ENCODE results near the gene TMEM147.

The TMEM147 gene

GRCh38 chr19:35524181-35524837, 21.1 kb upstream of the TMEM147 start:
- POLR2A ChIA-PET: interaction anchor here (0.5 kb wide), 1 partner anchor 14 kb away, joined by 3 read pairs; no protein-coding TSS in a partner anchor
- no peaks in the 10 kb centered on the region; a peak in 1 of 3 replicates for H3K36me3 ChIP-seq (ENCODE audit: control insufficient read depth in 2 of 2, insufficient read depth in 1 of 2, low read length in 2 of 2)
- H3K4me1 ChIP-seq (ENCODE audit: control insufficient read depth, insufficient read depth, low read length): 0 out of 2 replicates have a peak, but pooled peaks cover 3% of the 10 kb centered on the region
- TF ChIP-seq REST (tag by site-specific recombination; IDR thresholded peaks at IDR 0.05) (peak; percentile 88), OSR2 (tag by site-specific recombination; IDR thresholded peaks at IDR 0.05) (no peak), GLIS1 (tag by site-specific recombination; IDR thresholded peaks at IDR 0.05) (peak; percentile 21; the same call in 1 of the 2 replicates), GLI2 (tag by site-specific recombination; IDR thresholded peaks at IDR 0.05; ENCODE audit: borderline replicate concordance, low read depth) (no peak)
- no peak overlapping the region for H3K4me3 ChIP-seq (ENCODE audit: low read depth, low read length)
- H3K9me3 ChIP-seq (ENCODE audit: control insufficient read depth, insufficient read depth, low read depth, low read length): no peaks in the 10 kb centered on the region
- CTCF ChIA-PET: interaction anchor here (6.6 kb wide), 1 partner anchor 15 kb away, joined by 86 read pairs; no protein-coding TSS in a partner anchor
- no peak overlapping the region for H3K27ac ChIP-seq (ENCODE audit: extremely low read depth, low read depth, low read length)

DNA sequence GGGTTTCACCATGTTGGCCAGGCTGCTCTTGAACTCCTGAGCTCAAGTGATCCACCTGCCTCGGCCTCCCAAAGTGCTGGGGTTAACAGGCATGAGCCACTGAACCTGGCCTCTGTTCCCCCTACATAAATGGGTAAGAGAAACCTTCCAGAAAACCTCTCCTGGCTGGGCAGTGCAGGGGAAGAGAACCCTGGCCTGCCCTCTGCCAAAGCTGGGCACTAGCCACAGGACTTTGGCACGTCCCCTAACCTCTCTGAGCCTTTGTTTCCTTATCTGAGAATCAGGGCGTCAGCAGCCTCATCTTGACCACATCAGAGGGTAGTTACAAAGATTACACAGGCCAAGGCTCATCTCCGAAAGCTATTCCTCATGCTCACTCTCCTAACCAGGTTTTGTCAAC, 19.6 kb upstream of the TMEM147 start:
- Histone ChIP-seq H3K4me3 (ENCODE audit: low read depth, low read length) (no peak overlapping the region), H3K36me3 (ENCODE audit: control insufficient read depth in 2 of 2, insufficient read depth in 1 of 2, low read length in 2 of 2) (no peaks in the 10 kb centered on the region; a peak in 1 of 3 replicates), H3K4me1 (ENCODE audit: control insufficient read depth, insufficient read depth, low read length) (0 out of 2 replicates have a peak, but pooled peaks cover 3% of the 10 kb centered on the region), H3K9me3 (ENCODE audit: control insufficient read depth, insufficient read depth, low read depth, low read length) (no peaks in the 10 kb centered on the region), H3K27ac (ENCODE audit: extremely low read depth, low read depth, low read length) (no peak overlapping the region)
- POLR2A ChIA-PET: interaction anchor here (0.7 to 0.9 kb wide), 3 partner anchors 11 to 1305 kb away, joined by 3 to 4 read pairs (median 3); no protein-coding TSS in a partner anchor
- TF ChIP-seq ZNF311 (tag by site-specific recombination; IDR thresholded peaks at IDR 0.05; ENCODE audit: borderline replicate concordance) (no peak), HIC1 (tag by site-specific recombination; IDR thresholded peaks at IDR 0.05) (no peak), ZNF623 (tag by site-specific recombination; IDR thresholded peaks at IDR 0.05) (peak; percentile 94), ZNF132 (tag by site-specific recombination; IDR thresholded peaks at IDR 0.05; ENCODE audit: borderline replicate concordance) (no peak)
- CTCF ChIA-PET: interaction anchor here (0.6 to 1.4 kb wide), 4 partner anchors 14 to 173 kb away, joined by 4 to 7 read pairs (median 4); no protein-coding TSS in a partner anchor

- ChIA-PET POLR2A (interaction anchor here (4.3 kb wide), 1 partner anchor 19 kb away, joined by 18 read pairs; no protein-coding TSS in a partner anchor), CTCF (interaction anchor here (0.7 to 2.0 kb wide), 3 partner anchors 18 to 55 kb away, joined by 3 to 19 read pairs (median 8); no protein-coding TSS in a partner anchor)
- H3K36me3 ChIP-seq (ENCODE audit: control insufficient read depth in 2 of 2, insufficient read depth in 1 of 2, low read length in 2 of 2): no peaks in the 10 kb centered on the region; a peak in 1 of 3 replicates
- H3K4me3 ChIP-seq (ENCODE audit: low read depth, low read length): no peak within 1 kb of the TSS
- H3K9me3 ChIP-seq (ENCODE audit: control insufficient read depth, insufficient read depth, low read depth, low read length): no peaks in the 10 kb centered on the region
- H3K27ac ChIP-seq (ENCODE audit: extremely low read depth, low read depth, low read length): no peak within 1 kb of the TSS
- no peaks in the 10 kb centered on the region for H3K4me1 ChIP-seq (ENCODE audit: control insufficient read depth, insufficient read depth, low read length)
- TF ChIP-seq ZNF138 (tag by site-specific recombination; IDR thresholded peaks at IDR 0.05; ENCODE audit: borderline replicate concordance): no peak
- TF ChIP-seq ZNF202 (tag by site-specific recombination; IDR thresholded peaks at IDR 0.05; ENCODE audit: borderline replicate concordance): no peak
- TF ChIP-seq ZNF626 (tag by site-specific recombination; IDR thresholded peaks at IDR 0.05): no peak
- TF ChIP-seq ZSCAN4 (tag by site-specific recombination; IDR thresholded peaks at IDR 0.05): no peak
- no peak for TF ChIP-seq MZF1 (tag by site-specific recombination; IDR thresholded peaks at IDR 0.05; ENCODE audit: borderline replicate concordance)
- TF ChIP-seq WT1 (tag by site-specific recombination; IDR thresholded peaks at IDR 0.05): no peak
- no peak for TF ChIP-seq ZFP69B (tag by site-specific recombination; IDR thresholded peaks at IDR 0.05)
- TF ChIP-seq ZNF114 (tag by site-specific recombination; IDR thresholded peaks at IDR 0.05): no peak
- TF ChIP-seq ZNF132 (tag by site-specific recombination; IDR thresholded peaks at IDR 0.05; ENCODE audit: borderline replicate concordance): no peak
- TF ChIP-seq, protein P1, sequence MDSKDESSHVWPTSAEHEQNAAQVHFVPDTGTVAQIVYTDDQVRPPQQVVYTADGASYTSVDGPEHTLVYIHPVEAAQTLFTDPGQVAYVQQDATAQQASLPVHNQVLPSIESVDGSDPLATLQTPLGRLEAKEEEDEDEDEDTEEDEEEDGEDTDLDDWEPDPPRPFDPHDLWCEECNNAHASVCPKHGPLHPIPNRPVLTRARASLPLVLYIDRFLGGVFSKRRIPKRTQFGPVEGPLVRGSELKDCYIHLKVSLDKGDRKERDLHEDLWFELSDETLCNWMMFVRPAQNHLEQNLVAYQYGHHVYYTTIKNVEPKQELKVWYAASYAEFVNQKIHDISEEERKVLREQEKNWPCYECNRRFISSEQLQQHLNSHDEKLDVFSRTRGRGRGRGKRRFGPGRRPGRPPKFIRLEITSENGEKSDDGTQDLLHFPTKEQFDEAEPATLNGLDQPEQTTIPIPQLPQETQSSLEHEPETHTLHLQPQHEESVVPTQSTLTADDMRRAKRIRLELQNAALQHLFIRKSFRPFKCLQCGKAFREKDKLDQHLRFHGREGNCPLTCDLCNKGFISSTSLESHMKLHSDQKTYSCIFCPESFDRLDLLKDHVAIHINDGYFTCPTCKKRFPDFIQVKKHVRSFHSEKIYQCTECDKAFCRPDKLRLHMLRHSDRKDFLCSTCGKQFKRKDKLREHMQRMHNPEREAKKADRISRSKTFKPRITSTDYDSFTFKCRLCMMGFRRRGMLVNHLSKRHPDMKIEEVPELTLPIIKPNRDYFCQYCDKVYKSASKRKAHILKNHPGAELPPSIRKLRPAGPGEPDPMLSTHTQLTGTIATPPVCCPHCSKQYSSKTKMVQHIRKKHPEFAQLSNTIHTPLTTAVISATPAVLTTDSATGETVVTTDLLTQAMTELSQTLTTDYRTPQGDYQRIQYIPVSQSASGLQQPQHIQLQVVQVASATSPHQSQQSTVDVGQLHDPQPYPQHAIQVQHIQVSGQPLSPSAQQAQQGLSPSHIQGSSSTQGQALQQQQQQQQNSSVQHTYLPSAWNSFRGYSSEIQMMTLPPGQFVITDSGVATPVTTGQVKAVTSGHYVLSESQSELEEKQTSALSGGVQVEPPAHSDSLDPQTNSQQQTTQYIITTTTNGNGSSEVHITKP (tag by site-specific recombination; IDR thresholded peaks at IDR 0.05): no peak
Observed at GRCh38 chr19:35528218-35529038, 17.0 kb upstream of the TMEM147 start, which contains the start of gene SBSN. SBSN (minus strand) TSS chr19:35528311; CDS start chr19:35528281, 30 bp downstream.

Data from HEK293 (cell line).